Measurements from ENCODE around the gene KIZ.

KIZ gene

DNA sequence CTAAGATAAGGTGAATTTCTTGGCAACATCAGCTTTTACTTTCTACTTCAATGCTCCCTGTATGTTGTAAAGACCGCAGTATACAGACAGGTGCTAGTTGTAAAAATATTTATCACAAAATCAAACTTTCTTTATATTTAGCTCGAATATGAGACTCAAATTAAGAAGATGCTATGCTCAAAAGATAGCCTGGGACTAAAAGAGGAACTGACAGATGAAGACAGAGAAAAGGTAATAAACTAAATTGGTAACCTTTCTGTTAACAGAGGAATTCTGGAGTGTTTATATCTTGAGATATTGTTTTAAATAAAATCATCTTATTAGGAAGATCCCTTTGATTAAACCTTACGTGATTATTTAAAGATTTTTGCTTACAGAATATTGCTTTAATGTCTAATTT, 19.5 kb downstream of the KIZ start:
- no peak overlapping the region for H3K27ac ChIP-seq
- no peak for DNase-seq
- TF ChIP-seq, protein P1, sequence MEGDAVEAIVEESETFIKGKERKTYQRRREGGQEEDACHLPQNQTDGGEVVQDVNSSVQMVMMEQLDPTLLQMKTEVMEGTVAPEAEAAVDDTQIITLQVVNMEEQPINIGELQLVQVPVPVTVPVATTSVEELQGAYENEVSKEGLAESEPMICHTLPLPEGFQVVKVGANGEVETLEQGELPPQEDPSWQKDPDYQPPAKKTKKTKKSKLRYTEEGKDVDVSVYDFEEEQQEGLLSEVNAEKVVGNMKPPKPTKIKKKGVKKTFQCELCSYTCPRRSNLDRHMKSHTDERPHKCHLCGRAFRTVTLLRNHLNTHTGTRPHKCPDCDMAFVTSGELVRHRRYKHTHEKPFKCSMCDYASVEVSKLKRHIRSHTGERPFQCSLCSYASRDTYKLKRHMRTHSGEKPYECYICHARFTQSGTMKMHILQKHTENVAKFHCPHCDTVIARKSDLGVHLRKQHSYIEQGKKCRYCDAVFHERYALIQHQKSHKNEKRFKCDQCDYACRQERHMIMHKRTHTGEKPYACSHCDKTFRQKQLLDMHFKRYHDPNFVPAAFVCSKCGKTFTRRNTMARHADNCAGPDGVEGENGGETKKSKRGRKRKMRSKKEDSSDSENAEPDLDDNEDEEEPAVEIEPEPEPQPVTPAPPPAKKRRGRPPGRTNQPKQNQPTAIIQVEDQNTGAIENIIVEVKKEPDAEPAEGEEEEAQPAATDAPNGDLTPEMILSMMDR (IDR thresholded peaks at IDR 0.05; ENCODE audit: low read depth, low read length), result no peak
- H3K36me3 ChIP-seq, result no peaks in the 10 kb centered on the region
- H3K27me3 ChIP-seq (ENCODE audit: insufficient read depth, low read depth, severe bottlenecking), result no peaks in the 10 kb centered on the region
- no peak overlapping the region for H3K4me3 ChIP-seq (ENCODE audit: low read depth, low read length)
- no peaks in the 10 kb centered on the region for H3K9me3 ChIP-seq (ENCODE audit: severe bottlenecking)

DNA sequence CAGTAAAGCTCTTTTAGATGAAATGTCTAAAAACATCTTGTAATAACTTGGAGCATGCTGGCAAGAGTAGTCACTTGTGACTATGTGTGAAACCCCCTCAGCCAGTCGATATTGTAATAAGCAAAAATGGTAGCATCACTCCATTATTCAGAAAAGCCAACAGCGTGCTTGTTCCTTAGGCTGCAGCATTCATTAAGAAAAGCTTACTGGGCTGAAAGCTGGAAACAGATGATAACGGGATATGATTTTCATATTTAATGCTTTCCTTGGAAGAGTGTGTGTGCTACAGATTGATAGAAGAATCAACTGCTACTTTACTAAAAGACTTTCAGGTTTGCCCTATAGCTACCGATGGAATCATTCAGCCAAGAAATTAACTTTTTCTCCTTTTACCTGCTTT, 20.3 kb downstream of the KIZ start:
- Histone ChIP-seq H3K9me3 (ENCODE audit: severe bottlenecking) (no peaks in the 10 kb centered on the region), H3K27me3 (ENCODE audit: insufficient read depth, low read depth, severe bottlenecking) (no peaks in the 10 kb centered on the region), H3K4me3 (ENCODE audit: low read depth, low read length) (no peak overlapping the region), H3K36me3 (no peaks in the 10 kb centered on the region), H3K27ac (no peak overlapping the region)
- DNase-seq, result no peak
- TF ChIP-seq, protein P1 (IDR thresholded peaks at IDR 0.05; ENCODE audit: low read depth, low read length), result no peak

DNA sequence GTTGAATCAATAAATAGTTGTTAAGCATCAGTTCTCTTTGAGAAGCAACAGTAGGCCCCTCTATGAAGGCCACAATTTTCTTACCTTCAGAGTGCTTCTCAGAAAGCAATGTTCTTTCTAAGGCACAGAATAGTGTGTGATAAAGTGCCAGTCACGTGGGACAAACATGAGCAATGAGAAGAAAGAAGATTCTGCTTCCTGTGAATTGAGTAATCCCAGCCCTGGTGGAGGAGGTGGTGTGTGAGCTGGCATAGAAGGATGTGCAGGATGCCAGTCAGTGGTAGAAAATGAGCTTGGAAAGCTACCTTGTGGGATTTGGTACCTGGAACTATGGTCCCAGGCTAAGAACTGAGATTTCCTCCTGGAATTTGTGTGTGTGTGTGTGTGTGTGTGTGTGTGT, 21.7 kb downstream of the KIZ start:
- Histone ChIP-seq H3K9me3 (ENCODE audit: severe bottlenecking) (no peaks in the 10 kb centered on the region), H3K27me3 (ENCODE audit: insufficient read depth, low read depth, severe bottlenecking) (no peaks in the 10 kb centered on the region), H3K36me3 (no peaks in the 10 kb centered on the region), H3K4me3 (ENCODE audit: low read depth, low read length) (no peak overlapping the region), H3K27ac (no peak overlapping the region)
- no peak for DNase-seq
- TF ChIP-seq, protein P1 (IDR thresholded peaks at IDR 0.05; ENCODE audit: low read depth, low read length), result no peak

DNA sequence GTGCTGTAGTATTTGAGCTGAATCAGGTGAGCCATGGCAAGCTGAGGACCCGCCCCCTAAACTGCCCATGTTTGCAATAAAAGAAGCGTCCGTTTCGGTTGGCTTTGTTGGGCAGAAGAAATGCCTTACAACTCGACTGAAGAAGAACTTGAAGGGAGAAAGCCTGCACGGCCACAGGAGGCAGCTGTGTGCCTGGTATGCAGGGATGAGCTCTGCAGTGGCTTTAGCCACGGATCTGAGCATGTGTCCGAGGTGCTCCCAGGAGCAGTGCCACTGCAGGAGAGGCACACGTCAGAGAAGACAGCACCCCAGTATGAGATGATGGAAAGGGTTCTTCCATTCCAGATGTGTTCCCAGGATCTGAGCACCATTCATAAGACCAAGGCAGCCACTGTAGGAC, 23.5 kb downstream of the KIZ start:
- no peaks in the 10 kb centered on the region for H3K27me3 ChIP-seq (ENCODE audit: insufficient read depth, low read depth, severe bottlenecking)
- H3K4me3 ChIP-seq (ENCODE audit: low read depth, low read length), result no peak overlapping the region
- TF ChIP-seq, protein P1 (IDR thresholded peaks at IDR 0.05; ENCODE audit: low read depth, low read length), result no peak
- no peaks in the 10 kb centered on the region for H3K9me3 ChIP-seq (ENCODE audit: severe bottlenecking)
- no peaks in the 10 kb centered on the region for H3K36me3 ChIP-seq
- no peak for DNase-seq
- H3K27ac ChIP-seq, result no peak overlapping the region

DNA sequence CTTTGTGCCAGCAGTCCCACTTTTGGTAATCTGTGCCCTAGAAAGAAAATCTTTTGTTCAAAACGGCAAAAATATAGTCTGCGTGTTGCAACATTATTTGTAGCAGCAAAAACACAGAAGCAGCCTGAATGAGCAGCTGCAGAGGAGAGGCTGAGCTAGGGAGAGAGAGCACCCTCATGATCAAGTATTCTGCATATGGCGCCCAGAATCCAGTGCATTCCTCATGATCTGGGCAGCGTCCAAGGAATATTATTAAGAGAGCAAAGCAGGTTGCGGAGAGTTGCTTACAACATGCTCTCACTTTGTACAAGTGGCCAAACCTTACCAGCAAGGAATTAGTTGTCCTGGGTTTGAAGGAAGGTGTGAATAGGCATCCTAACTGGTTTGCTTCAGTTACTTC, 25.9 kb downstream of the KIZ start:
- Histone ChIP-seq H3K4me3 (ENCODE audit: low read depth, low read length) (no peak overlapping the region), H3K36me3 (no peaks in the 10 kb centered on the region), H3K27me3 (ENCODE audit: insufficient read depth, low read depth, severe bottlenecking) (no peaks in the 10 kb centered on the region), H3K27ac (no peak overlapping the region), H3K9me3 (ENCODE audit: severe bottlenecking) (no peaks in the 10 kb centered on the region)
- no peak for DNase-seq
- TF ChIP-seq, protein P1 (IDR thresholded peaks at IDR 0.05; ENCODE audit: low read depth, low read length), result no peak

DNA sequence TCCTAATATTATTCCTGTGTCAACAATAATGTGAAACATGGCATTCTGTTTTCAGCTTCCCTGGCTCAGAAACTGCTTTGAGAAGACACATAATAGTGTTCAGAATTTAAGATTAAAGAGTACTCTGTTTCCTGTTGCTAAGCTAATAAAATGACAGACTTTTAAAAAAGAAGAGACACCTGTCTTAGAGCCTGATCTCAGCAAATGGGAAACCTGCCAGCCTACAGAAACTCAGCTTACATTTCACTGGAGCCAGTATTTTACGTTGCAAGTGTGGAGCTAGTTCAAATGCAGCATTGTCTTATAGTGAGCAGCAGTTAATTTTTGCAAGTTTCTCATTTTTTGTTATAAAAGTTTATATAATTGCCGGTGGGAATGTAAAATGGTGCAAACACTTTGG, 28.8 kb downstream of the KIZ start:
- H3K9me3 ChIP-seq (ENCODE audit: severe bottlenecking), result no peaks in the 10 kb centered on the region
- no peak overlapping the region for H3K4me3 ChIP-seq (ENCODE audit: low read depth, low read length)
- TF ChIP-seq, protein P1 (IDR thresholded peaks at IDR 0.05; ENCODE audit: low read depth, low read length), result no peak
- no peak for DNase-seq
- H3K27me3 ChIP-seq (ENCODE audit: insufficient read depth, low read depth, severe bottlenecking), result no peaks in the 10 kb centered on the region
- H3K27ac ChIP-seq, result no peak overlapping the region
- no peaks in the 10 kb centered on the region for H3K36me3 ChIP-seq
